GM23338 (cell line): ENCODE data around the gene WNT8A. TPM values are rescaled to one million over a fixed set of nuclear protein-coding genes. Genes with fewer than 3 reads are reported as not detected.
A peak's percentile ranks its signal among the peaks of the same experiment; 100 is the strongest.

Experiments used
- ATAC-seq: fragments of 200-7000 bp; cut with Tn5 transposase; 3 replicates; pipeline ENCODE4 v1.9.1; 2020
- DNase-seq: peaks from one replicate; pipeline ENCODE4 v3.0.0-alpha.2; 2015; ENCODE audit warnings: low spot score
- H2AFZ ChIP-seq: fragments of 200-600 bp; sonication (generic); 2 replicates; pipeline ENCODE4 v1.8.0; 2016; ENCODE audit warnings: antibody characterized with exemption, mild to moderate bottlenecking, moderate library complexity
- H3F3A ChIP-seq: fragments of 200-600 bp; sonication (generic); replicated peaks from 2 replicates; pipeline ENCODE4 v1.8.0; 2017; ENCODE audit warnings: antibody characterized with exemption, mixed run types, low read depth
- H3K27ac ChIP-seq: fragments of 200-600 bp; sonication (generic); 2 replicates; pipeline ENCODE4 v1.6.1; 2016; ENCODE audit warnings: low read depth
- H3K27me3 ChIP-seq: fragments of 200-600 bp; sonication (generic); 2 replicates; pipeline ENCODE4 v1.8.0; 2016; ENCODE audit warnings: mild to moderate bottlenecking, mixed run types, moderate library complexity; ENCODE audit not compliant: insufficient read depth
- H3K36me3 ChIP-seq: fragments of 200-600 bp; sonication (generic); 2 replicates; pipeline ENCODE4 v1.8.0; 2016; ENCODE audit warnings: mild to moderate bottlenecking; ENCODE audit not compliant: insufficient read depth
- H3K4me1 ChIP-seq: fragments of 200-600 bp; sonication (generic); 2 replicates; pipeline ENCODE4 v1.8.0; 2016; ENCODE audit warnings: mild to moderate bottlenecking, moderate library complexity; ENCODE audit not compliant: insufficient read depth
- H3K4me2 ChIP-seq: fragments of 200-600 bp; sonication (generic); 2 replicates; pipeline ENCODE4 v1.7.1; 2017; ENCODE audit warnings: mixed run types
- H3K4me3 ChIP-seq: fragments of 200-600 bp; sonication (generic); 2 replicates; pipeline ENCODE4 v1.6.1; 2016; ENCODE audit warnings: mixed run types
- H3K79me2 ChIP-seq: fragments of 200-600 bp; sonication (generic); replicated peaks from 2 replicates; pipeline ENCODE4 v1.8.0; 2017; ENCODE audit warnings: mild to moderate bottlenecking; ENCODE audit not compliant: insufficient read depth
- H3K9me2 ChIP-seq: fragments of 200-600 bp; sonication (generic); 2 replicates; pipeline ENCODE4 v1.8.0; 2017; ENCODE audit not compliant: insufficient read depth
- H4K20me1 ChIP-seq: fragments of 200-600 bp; sonication (generic); replicated peaks from 2 replicates; pipeline ENCODE4 v1.8.0; 2017; ENCODE audit warnings: mild to moderate bottlenecking; ENCODE audit not compliant: insufficient read depth
- H3K27ac Mint-ChIP-seq: 2 replicates; pipeline ENCODE4 v1.8.0; 2020; ENCODE audit warnings: inconsistent platforms, mild to moderate bottlenecking, moderate library complexity, mixed read lengths
- H3K27me3 Mint-ChIP-seq: 3 replicates; pipeline ENCODE4 v1.8.0; 2022; ENCODE audit warnings: low read depth, mild to moderate bottlenecking, moderate library complexity, mixed read lengths, inconsistent platforms; ENCODE audit not compliant: insufficient read depth, poor library complexity
- H3K36me3 Mint-ChIP-seq: 3 replicates; pipeline ENCODE4 v1.8.0; 2021; ENCODE audit warnings: low read depth, mild to moderate bottlenecking, inconsistent platforms, moderate library complexity, mixed read lengths
- H3K4me1 Mint-ChIP-seq: 3 replicates; pipeline ENCODE4 v1.8.0; 2020; ENCODE audit warnings: mild to moderate bottlenecking, inconsistent platforms, mixed read lengths
- H3K4me3 Mint-ChIP-seq: 3 replicates; pipeline ENCODE4 v1.8.0; 2021; ENCODE audit warnings: moderate library complexity, mild to moderate bottlenecking, inconsistent platforms, mixed read lengths
- H3K9me3 Mint-ChIP-seq: 3 replicates; pipeline ENCODE4 v1.8.0; 2020; ENCODE audit warnings: moderate library complexity, mild to moderate bottlenecking, inconsistent platforms, mixed read lengths
- CREB1 ChIP-seq: fragments of 250-450 bp; sonication (Bioruptor Pico); IDR thresholded peaks from 2 replicates; pipeline ENCODE4 v1.5.0; 2020; ENCODE audit warnings: low read depth, mild to moderate bottlenecking, moderate library complexity
- EZH2 ChIP-seq: fragments of 200-600 bp; sonication (generic); IDR thresholded peaks from one replicate; pipeline ENCODE4 v1.8.0; 2017; ENCODE audit warnings: antibody characterized with exemption, mild to moderate bottlenecking, low read depth; ENCODE audit not compliant: unreplicated experiment
- EZH2phosphoT487 ChIP-seq: fragments of 200-600 bp; sonication (generic); IDR thresholded peaks from one replicate; pipeline ENCODE4 v1.8.1; 2018; ENCODE audit warnings: antibody characterized with exemption; ENCODE audit not compliant: unreplicated experiment
- JUNB ChIP-seq: IDR thresholded peaks from one replicate; pipeline ENCODE4 v1.6.1; 2016; ENCODE audit warnings: antibody characterized with exemption; ENCODE audit not compliant: unreplicated experiment
- POLR2AphosphoS5 ChIP-seq: IDR thresholded peaks from 2 replicates; pipeline ENCODE4 v1.6.1; 2016; ENCODE audit warnings: antibody characterized with exemption, low read depth
- STAT1 ChIP-seq: IDR thresholded peaks from one replicate; pipeline ENCODE4 v1.6.1; 2016; ENCODE audit warnings: antibody characterized with exemption; ENCODE audit not compliant: unreplicated experiment
- long read RNA-seq: library from polyadenylated mRNA; unstranded; transcript quantifications from one replicate; pipeline ENCODE4 v2.0.0, GENCODE V29; 2020; ENCODE audit not compliant: unreplicated experiment
- polyA plus RNA-seq: library from polyadenylated mRNA; unstranded; fragments of >200 nt; fragmentation: Nextera tagmentation; extraction: Ambion mirVana; gene quantifications from 2 replicates; pipeline ENCODE4 v1.2.1, GENCODE V29; 2016
- total RNA-seq: library from RNA; depleted of rRNA; stranded (reverse); fragments of >200 nt; shearing (Covaris generic); gene quantifications from 2 replicates; pipeline ENCODE4 v1.2.3, GENCODE V29; 2014; rRNA removed
- TF ChIP-seq, protein P1 (sequence below): IDR thresholded peaks from 2 replicates; pipeline ENCODE4 v1.6.1; 2016; ENCODE audit warnings: antibody characterized with exemption
- TF ChIP-seq, protein P2 (sequence below), 2 experiments: fragments of 200-600 bp in 1 of 2; sonication (generic) in 1 of 2; conservative IDR thresholded peaks; 2 replicates each; pipeline versions ENCODE4 v1.5.1 to v1.6.1; 2016 to 2017; ENCODE audit warnings: antibody characterized with exemption in 2 of 2, low read depth in 2 of 2, mild to moderate bottlenecking in 2 of 2, moderate library complexity in 1 of 2
- TF ChIP-seq, protein P3 (sequence below): fragments of 250-450 bp; sonication (Bioruptor Pico); IDR thresholded peaks from 2 replicates; pipeline ENCODE4 v1.5.0; 2020; ENCODE audit warnings: mild to moderate bottlenecking, moderate library complexity
- TF ChIP-seq, protein P4 (sequence below): IDR thresholded peaks from one replicate; pipeline ENCODE4 v1.6.1; 2018; ENCODE audit warnings: antibody characterized with exemption; ENCODE audit not compliant: unreplicated experiment

WNT8A gene, protein sequence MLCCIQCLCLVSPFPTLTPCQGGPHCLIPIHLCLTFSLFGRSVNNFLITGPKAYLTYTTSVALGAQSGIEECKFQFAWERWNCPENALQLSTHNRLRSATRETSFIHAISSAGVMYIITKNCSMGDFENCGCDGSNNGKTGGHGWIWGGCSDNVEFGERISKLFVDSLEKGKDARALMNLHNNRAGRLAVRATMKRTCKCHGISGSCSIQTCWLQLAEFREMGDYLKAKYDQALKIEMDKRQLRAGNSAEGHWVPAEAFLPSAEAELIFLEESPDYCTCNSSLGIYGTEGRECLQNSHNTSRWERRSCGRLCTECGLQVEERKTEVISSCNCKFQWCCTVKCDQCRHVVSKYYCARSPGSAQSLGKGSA
- not detected in 2 replicates for total RNA-seq
- polyA plus RNA-seq, result not detected in 2 replicates
- long read RNA-seq, result 0 reads

DNA sequence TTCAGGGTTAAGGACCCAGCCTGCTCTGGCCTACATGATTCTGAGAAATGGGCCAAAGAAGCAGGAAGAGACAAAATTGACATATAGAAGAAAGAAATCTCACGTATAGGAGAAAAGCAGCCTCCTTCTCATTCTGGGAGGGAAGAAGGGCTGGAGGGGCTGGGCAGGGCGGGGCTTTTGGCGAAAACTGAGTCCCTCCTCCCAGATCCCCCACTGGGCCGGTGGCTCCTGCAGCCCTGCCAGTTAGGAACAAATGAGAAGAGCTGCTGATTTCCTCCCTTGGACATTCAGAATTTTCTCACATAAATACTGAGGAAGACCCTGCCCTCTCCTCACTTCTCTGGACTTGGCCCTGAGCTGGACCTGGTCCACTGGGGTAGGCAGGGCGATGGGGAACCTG lies at the start of gene WNT8A:
Gene WNT8A, plus strand, starts transcription at position 332 of the 400 bp plus-strand sequence. CDS start 95 bp downstream, outside the sequence.
- H3K4me3 ChIP-seq, result no peak within 1 kb of the TSS
- H3K4me1 Mint-ChIP-seq, result peaks cover 9% of the 10 kb centered on the region
- no peaks in the 10 kb centered on the region for H3K36me3 ChIP-seq
- no peaks in the 10 kb centered on the region for H3K36me3 Mint-ChIP-seq
- no peak within 1 kb of the TSS for H3K4me3 Mint-ChIP-seq
- H3K9me2 ChIP-seq, result no peaks in the 10 kb centered on the region
- H3K27me3 Mint-ChIP-seq, result peaks cover 20% of the 10 kb centered on the region
- no peaks in the 10 kb centered on the region for H3F3A ChIP-seq
- 0 out of 2 replicates have a peak, but pooled peaks cover 3% of the 10 kb centered on the region for H3K4me1 ChIP-seq
- H3K27me3 ChIP-seq, result peaks cover 44% of the 10 kb centered on the region
- ATAC-seq (peak; percentile 74), DNase-seq (no peak)
- H3K27ac Mint-ChIP-seq, result no peak within 1 kb of the TSS
- H4K20me1 ChIP-seq, result no peaks in the 10 kb centered on the region; the same call in 1 of the 2 replicates
- TF ChIP-seq, protein P1, sequence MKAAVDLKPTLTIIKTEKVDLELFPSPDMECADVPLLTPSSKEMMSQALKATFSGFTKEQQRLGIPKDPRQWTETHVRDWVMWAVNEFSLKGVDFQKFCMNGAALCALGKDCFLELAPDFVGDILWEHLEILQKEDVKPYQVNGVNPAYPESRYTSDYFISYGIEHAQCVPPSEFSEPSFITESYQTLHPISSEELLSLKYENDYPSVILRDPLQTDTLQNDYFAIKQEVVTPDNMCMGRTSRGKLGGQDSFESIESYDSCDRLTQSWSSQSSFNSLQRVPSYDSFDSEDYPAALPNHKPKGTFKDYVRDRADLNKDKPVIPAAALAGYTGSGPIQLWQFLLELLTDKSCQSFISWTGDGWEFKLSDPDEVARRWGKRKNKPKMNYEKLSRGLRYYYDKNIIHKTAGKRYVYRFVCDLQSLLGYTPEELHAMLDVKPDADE, result no peak
- TF ChIP-seq, protein P2, sequence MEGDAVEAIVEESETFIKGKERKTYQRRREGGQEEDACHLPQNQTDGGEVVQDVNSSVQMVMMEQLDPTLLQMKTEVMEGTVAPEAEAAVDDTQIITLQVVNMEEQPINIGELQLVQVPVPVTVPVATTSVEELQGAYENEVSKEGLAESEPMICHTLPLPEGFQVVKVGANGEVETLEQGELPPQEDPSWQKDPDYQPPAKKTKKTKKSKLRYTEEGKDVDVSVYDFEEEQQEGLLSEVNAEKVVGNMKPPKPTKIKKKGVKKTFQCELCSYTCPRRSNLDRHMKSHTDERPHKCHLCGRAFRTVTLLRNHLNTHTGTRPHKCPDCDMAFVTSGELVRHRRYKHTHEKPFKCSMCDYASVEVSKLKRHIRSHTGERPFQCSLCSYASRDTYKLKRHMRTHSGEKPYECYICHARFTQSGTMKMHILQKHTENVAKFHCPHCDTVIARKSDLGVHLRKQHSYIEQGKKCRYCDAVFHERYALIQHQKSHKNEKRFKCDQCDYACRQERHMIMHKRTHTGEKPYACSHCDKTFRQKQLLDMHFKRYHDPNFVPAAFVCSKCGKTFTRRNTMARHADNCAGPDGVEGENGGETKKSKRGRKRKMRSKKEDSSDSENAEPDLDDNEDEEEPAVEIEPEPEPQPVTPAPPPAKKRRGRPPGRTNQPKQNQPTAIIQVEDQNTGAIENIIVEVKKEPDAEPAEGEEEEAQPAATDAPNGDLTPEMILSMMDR (conservative IDR thresholded peaks at IDR 0.05; ENCODE audit: low read depth in 2 of 2), result no peak
- TF ChIP-seq, protein P3, sequence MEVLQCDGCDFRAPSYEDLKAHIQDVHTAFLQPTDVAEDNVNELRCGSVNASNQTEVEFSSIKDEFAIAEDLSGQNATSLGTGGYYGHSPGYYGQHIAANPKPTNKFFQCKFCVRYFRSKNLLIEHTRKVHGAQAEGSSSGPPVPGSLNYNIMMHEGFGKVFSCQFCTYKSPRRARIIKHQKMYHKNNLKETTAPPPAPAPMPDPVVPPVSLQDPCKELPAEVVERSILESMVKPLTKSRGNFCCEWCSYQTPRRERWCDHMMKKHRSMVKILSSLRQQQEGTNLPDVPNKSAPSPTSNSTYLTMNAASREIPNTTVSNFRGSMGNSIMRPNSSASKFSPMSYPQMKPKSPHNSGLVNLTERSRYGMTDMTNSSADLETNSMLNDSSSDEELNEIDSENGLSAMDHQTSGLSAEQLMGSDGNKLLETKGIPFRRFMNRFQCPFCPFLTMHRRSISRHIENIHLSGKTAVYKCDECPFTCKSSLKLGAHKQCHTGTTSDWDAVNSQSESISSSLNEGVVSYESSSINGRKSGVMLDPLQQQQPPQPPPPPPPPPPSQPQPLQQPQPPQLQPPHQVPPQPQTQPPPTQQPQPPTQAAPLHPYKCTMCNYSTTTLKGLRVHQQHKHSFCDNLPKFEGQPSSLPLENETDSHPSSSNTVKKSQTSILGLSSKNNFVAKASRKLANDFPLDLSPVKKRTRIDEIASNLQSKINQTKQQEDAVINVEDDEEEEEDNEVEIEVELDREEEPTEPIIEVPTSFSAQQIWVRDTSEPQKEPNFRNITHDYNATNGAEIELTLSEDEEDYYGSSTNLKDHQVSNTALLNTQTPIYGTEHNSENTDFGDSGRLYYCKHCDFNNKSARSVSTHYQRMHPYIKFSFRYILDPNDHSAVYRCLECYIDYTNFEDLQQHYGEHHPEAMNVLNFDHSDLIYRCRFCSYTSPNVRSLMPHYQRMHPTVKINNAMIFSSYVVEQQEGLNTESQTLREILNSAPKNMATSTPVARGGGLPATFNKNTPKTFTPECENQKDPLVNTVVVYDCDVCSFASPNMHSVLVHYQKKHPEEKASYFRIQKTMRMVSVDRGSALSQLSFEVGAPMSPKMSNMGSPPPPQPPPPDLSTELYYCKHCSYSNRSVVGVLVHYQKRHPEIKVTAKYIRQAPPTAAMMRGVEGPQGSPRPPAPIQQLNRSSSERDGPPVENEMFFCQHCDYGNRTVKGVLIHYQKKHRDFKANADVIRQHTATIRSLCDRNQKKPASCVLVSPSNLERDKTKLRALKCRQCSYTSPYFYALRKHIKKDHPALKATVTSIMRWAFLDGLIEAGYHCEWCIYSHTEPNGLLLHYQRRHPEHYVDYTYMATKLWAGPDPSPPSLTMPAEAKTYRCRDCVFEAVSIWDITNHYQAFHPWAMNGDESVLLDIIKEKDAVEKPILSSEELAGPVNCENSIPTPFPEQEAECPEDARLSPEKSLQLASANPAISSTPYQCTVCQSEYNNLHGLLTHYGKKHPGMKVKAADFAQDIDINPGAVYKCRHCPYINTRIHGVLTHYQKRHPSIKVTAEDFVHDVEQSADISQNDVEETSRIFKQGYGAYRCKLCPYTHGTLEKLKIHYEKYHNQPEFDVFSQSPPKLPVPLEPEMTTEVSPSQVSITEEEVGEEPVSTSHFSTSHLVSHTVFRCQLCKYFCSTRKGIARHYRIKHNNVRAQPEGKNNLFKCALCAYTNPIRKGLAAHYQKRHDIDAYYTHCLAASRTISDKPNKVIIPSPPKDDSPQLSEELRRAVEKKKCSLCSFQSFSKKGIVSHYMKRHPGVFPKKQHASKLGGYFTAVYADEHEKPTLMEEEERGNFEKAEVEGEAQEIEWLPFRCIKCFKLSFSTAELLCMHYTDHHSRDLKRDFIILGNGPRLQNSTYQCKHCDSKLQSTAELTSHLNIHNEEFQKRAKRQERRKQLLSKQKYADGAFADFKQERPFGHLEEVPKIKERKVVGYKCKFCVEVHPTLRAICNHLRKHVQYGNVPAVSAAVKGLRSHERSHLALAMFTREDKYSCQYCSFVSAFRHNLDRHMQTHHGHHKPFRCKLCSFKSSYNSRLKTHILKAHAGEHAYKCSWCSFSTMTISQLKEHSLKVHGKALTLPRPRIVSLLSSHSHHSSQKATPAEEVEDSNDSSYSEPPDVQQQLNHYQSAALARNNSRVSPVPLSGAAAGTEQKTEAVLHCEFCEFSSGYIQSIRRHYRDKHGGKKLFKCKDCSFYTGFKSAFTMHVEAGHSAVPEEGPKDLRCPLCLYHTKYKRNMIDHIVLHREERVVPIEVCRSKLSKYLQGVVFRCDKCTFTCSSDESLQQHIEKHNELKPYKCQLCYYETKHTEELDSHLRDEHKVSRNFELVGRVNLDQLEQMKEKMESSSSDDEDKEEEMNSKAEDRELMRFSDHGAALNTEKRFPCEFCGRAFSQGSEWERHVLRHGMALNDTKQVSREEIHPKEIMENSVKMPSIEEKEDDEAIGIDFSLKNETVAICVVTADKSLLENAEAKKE (CRISPR knock-in tag), result no peak
- TF ChIP-seq, protein P4, sequence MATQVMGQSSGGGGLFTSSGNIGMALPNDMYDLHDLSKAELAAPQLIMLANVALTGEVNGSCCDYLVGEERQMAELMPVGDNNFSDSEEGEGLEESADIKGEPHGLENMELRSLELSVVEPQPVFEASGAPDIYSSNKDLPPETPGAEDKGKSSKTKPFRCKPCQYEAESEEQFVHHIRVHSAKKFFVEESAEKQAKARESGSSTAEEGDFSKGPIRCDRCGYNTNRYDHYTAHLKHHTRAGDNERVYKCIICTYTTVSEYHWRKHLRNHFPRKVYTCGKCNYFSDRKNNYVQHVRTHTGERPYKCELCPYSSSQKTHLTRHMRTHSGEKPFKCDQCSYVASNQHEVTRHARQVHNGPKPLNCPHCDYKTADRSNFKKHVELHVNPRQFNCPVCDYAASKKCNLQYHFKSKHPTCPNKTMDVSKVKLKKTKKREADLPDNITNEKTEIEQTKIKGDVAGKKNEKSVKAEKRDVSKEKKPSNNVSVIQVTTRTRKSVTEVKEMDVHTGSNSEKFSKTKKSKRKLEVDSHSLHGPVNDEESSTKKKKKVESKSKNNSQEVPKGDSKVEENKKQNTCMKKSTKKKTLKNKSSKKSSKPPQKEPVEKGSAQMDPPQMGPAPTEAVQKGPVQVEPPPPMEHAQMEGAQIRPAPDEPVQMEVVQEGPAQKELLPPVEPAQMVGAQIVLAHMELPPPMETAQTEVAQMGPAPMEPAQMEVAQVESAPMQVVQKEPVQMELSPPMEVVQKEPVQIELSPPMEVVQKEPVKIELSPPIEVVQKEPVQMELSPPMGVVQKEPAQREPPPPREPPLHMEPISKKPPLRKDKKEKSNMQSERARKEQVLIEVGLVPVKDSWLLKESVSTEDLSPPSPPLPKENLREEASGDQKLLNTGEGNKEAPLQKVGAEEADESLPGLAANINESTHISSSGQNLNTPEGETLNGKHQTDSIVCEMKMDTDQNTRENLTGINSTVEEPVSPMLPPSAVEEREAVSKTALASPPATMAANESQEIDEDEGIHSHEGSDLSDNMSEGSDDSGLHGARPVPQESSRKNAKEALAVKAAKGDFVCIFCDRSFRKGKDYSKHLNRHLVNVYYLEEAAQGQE, result no peak
- TF ChIP-seq EZH2phosphoT487, result no peak
- TF ChIP-seq POLR2AphosphoS5, result no peak
- TF ChIP-seq STAT1, result no peak
- TF ChIP-seq CREB1 (CRISPR knock-in tag), result no peak
- TF ChIP-seq JUNB, result no peak
- no peak for TF ChIP-seq EZH2
- H3K4me2 ChIP-seq, result no peak within 1 kb of the TSS
- H3K9me3 Mint-ChIP-seq, result no peaks in the 10 kb centered on the region
- H3K27ac ChIP-seq, result no peak within 1 kb of the TSS
- H2AFZ ChIP-seq, result peak within 1 kb of the TSS; percentile 56; the same call in 1 of the 2 replicates
- H3K79me2 ChIP-seq, result no peaks in the 10 kb centered on the region
